Ovary (tissue), 3 donors: ENCODE measurements around the gene NAXD.

Source experiments
- CTCF ChIP-seq, 3 donors: fragments of 450-650 bp in 2 of 3; fragments of 200-600 bp in 1 of 3; IDR thresholded peaks; one replicate each; pipeline versions ENCODE4 v1.5.1 to v1.8.0; 2016 to 2022; ENCODE audit warnings: antibody characterized with exemption in 3 of 3, mild to moderate bottlenecking in 1 of 3
- EP300 ChIP-seq: sonication (generic); formaldehyde crosslinking; IDR thresholded peaks from one replicate; pipeline ENCODE4 v1.6.1; 2017; ENCODE audit warnings: antibody characterized with exemption
- donor health status: DM: no; HTN: no; CAD: no.

GRCh38 chr13:110661256-110661655, 45.9 kb downstream of the NAXD start:
- TF ChIP-seq CTCF (IDR thresholded peaks at IDR 0.05) (no peak), EP300 (no peak)
